Measurements from ENCODE around the gene TTC36. TPM values are rescaled to one million over a fixed set of nuclear protein-coding genes. Genes with fewer than 3 reads are reported as not detected.
A peak's percentile ranks its signal among the peaks of the same experiment; 100 is the strongest.
"Not testable (repeated sequence)": the region's sequence is repeated elsewhere in the genome, so short reads cannot be mapped to it uniquely, and the experiment has no call there.

The TTC36 gene
- total RNA-seq, 1 donor from 2014 or later: 0.64 TPM

GRCh38 chr11:118532091-118532490 is 4.8 kb downstream of the TTC36 start:
- DNase-seq (ENCODE audit: low read depth in 2 of 2): no peak

DNA sequence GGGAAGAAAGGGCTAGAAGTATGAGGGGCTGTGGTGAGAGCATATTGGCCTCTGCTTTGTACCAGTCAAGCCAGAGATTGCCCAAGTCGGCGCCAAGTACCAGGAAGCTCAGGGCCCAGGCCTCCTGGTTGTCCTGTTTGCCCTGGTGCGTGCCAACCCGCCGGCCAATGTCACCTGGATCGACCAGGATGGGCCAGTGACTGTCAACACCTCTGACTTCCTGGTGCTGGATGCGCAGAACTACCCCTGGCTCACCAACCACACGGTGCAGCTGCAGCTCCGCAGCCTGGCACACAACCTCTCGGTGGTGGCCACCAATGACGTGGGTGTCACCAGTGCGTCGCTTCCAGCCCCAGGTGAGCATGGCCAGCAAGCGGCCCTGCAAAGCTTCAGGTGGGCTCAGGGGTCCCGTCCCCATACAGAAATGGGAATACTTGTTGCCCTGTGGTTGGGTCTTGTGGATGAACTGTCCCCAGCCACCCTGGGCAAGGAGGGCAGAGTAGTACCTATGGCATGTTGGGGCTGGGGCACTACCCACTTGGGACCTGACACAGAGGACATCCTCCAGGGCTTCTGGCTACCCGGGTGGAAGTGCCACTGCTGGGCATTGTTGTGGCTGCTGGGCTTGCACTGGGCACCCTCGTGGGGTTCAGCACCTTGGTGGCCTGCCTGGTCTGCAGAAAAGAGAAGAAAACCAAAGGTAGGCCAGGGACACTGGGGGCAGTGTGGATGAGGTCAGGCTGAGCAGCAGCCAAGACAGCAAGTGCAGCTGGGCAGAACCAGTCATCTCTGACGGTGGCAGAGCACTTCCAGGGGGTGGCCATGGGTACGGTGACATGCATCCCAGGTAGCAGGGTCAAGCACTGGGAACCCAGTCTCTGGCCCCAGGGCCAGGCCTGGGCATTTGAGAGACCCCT is 5.8 kb downstream of the TTC36 start:
- DNase-seq (ENCODE audit: low read depth in 2 of 2): no peak

DNA sequence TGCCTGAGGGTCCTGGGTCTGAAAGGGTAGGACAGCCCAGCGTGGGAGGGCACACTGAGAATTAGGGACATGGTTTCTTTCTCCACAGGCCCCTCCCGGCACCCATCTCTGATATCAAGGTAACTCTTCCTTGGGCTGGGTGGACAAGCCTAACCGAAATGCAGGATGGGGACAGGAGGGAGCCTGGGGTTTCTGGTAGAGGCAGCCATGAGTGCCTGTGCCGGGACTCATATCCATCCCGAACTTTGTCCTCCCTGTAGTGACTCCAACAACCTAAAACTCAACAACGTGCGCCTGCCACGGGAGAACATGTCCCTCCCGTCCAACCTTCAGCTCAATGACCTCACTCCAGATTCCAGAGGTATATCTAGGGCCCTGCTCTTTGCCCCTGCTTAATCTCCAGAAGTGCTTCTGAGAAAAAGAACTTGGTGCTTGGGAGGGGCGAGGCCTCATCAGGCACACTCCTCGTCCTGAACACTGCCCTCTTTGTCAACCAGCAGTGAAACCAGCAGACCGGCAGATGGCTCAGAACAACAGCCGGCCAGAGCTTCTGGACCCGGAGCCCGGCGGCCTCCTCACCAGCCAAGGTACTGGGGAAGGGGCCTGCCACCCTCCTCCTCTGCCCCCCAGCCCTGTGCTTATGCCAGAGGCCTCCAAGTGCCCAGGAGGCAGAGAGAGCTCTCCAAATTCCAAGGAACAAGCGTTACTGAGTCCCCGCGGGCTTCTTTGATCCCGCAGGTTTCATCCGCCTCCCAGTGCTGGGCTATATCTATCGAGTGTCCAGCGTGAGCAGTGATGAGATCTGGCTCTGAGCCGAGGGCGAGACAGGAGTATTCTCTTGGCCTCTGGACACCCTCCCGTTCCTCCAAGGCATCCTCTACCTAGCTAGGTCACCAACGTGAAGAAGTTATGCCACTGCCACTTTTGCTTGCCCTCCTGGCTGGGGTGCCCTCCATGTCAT is 6.8 kb downstream of the TTC36 start:
- DNase-seq (ENCODE audit: low read depth in 2 of 2): no peak

DNA sequence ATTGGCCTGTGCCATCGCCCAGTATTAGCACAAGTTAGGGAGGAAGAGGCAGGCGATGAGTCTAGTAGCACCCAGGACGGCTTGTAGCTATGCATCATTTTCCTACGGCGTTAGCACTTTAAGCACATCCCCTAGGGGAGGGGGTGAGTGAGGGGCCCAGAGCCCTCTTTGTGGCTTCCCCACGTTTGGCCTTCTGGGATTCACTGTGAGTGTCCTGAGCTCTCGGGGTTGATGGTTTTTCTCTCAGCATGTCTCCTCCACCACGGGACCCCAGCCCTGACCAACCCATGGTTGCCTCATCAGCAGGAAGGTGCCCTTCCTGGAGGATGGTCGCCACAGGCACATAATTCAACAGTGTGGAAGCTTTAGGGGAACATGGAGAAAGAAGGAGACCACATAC is 8.0 kb downstream of the TTC36 start:
- DNase-seq (ENCODE audit: low read depth in 2 of 2): no peak

GRCh38 chr11:118536726-118537125 is 9.5 kb downstream of the TTC36 start:
- no peak for DNase-seq (ENCODE audit: low read depth in 2 of 2)

- peak in 1 of 2 donors; percentile 20 for DNase-seq (ENCODE audit: low read depth in 2 of 2)
Measured at GRCh38 chr11:118537409-118537980, 10.2 kb downstream of the TTC36 start.

DNA sequence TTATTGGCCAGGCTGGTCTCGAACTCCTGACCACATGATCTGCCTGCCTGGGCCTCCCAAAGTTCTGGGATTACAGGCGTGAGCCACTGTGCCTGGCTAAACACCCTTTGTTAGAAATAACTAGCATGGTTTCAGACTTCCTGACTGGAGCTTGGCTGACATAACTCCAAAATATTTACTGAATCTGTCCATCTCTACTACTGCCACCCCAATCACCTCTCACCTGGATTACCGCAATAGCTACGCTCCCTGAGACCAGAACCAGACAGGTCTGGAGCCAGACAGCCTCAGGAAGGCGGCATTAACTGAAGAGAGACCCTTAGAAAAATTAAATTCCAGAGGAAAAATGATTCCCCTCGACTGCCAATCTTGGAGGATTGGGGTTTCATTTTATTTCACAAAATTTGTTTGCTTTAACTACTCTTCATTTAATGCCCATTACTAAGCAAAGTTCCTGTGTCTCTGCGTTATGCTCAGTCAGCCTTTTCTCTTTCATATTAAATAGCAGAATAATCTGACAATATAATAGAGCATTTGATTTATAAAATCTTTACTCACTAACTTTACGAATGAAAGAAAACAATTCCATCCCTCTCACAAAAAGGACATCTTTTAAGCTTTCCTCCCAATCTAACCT is 16.9 kb downstream of the TTC36 start:
- no peak for DNase-seq (ENCODE audit: low read depth in 2 of 2)

DNA sequence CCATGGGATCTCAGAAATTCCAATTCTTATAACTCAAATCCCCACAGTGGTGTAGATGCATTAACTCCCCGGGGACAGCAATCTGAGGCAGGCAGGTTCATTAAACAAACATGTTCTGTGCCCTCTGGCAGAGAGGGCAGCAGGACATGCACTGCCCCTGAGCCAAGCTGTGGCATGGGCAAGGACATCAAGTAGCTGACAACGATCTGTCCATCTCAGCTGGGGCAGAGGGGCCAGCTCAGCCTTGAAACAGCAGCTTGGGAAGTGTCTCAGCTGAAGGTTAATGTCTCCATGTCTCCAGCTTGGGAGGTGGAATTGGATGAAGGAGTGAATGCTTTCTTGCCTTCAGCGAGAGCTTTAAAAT is 17.4 kb downstream of the TTC36 start:
- DNase-seq (ENCODE audit: low read depth in 2 of 2): no peak

- DNase-seq (ENCODE audit: low read depth in 2 of 2): no peak
Measured at GRCh38 chr11:118545533-118545932, 18.3 kb downstream of the TTC36 start.

- no peak for DNase-seq (ENCODE audit: low read depth in 2 of 2)
Measured at GRCh38 chr11:118547132-118547531, 19.9 kb downstream of the TTC36 start.

DNA sequence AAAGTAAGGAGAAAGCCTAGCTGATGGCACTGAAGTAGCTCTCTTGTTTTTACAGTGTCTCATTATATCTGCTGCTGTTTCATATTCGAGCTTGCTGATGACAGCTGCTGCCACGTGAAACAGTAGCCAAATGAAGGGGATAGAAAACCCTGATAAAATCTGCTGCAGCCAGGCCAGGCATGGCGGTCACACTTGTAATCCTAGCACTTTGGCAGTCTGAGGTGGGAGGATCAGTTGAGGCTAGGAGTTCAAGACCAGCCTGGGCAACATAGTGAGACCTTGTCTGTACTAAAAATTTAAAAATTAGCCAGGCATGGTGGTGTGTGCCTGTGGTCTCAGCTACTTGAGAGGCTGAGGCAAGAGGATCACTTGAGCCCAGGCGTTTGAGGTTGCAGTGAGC is 25.1 kb downstream of the TTC36 start:
- no peak for DNase-seq (ENCODE audit: low read depth in 2 of 2)

DNA sequence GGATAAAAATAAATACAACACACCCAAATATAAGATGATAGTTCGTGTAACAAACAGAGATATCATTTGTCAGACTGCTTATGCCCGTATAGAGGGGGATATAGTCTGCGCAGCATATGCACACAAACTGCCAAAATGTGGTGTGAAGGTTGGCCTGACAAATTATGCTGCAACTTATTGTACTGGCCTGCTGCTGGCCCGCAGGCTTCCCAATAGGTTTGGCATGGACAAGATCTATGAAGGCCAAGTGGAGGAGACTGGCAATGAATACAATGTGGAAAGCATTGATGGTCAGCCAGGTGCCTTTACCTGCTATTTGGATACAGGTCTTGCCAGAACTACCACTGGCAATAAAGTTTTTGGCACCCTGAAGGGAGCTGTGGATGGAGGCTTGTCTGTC is 33.5 kb downstream of the TTC36 start:
- no peak for DNase-seq (ENCODE audit: low read depth in 2 of 2)

DNA sequence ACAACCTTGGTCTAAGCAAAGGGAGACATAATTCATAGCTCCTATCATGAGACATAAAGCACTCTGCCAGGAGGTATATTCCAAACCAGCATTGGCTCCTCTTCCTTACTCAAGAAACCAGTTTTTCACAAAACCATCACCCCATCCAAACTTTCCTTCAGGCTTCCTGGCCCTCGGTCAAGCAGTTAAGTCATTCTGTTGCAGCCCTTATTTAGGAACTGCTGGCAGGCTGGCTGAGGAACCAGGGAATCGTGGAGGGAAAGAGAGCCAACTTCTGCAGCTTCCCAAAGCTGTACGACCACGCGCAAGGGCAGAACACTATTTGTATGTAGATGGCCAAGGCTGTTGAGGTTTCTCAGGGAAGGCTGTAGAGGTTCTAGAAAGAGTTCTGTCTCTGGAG is 37.8 kb downstream of the TTC36 start:
- no peak for DNase-seq (ENCODE audit: low read depth in 2 of 2)

DNA sequence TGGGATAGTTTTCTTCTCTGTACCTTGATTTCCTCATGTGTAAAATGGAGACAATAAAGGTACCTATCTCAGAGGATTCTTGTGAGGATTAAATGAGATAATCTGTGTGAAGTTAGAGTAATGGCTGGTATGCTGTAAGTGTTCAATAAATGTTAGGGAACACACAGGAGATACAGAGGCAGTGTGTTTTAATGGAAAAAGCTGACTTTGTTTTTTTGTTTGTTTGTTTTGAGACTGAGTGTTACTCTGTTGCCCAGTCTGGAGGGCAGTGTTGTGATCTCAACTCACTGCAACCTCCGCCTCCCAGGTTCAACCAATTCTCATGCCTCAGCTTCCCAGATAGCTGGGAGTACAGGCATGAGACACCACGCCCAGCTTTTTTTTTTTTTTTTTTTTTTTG is 42.4 kb downstream of the TTC36 start:
- no peak for DNase-seq (ENCODE audit: low read depth in 2 of 2)

GRCh38 chr11:118570787-118571186 is 43.5 kb downstream of the TTC36 start:
- DNase-seq (ENCODE audit: low read depth in 2 of 2): no peak

GRCh38 chr11:118571701-118572060 is 44.4 kb downstream of the TTC36 start:
- not testable (repeated sequence) for DNase-seq (ENCODE audit: low read depth in 2 of 2)

DNA sequence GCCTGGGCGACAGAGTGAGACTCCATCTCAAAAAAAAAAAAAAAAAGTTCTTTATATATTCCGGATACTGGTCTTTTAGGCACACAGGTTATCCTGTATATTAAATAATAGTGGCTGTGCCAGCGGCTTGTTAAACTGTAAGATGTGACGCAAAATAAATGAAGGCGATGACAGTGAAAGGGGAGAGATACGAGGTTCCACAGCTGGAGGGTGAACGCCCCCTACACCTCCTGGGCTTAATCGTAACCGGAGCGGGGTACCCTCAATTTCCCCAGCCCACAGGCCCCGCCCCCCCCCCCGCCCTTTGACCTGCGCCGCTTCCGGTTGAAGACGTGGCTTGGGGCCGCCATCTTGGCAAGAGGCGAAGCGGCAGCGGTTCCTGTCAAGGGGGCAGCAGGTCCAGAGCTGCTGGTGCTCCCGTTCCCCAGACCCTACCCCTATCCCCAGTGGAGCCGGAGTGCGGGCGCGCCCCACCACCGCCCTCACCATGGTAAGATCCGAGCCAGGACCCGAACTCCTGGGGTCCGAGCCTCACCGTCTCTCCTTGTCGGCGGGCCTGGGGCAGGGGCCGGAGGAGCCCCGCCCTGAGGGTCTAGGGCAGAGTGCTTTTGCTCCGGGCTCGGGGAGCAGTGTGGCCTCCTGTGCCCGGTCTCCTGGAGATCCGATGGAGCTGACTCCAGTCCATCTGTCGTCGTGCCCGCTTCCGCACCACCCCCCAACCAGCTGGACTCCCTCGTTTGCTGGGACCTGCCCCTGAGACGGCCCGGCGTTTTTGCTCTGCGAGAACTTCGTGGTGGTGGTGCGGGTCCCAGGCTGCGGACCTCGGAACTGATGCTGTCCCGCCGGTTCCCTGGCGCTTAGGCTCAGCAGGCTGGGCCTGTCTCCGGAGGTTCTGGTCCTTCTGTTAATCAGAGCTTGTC is 45.0 kb downstream of the TTC36 start, which contains the start of gene ARCN1:
TSS of gene ARCN1 (plus strand) at position 349 of the 920 bp plus-strand sequence. CDS start at position 488, 139 bp downstream.
- peak; percentile 28 to 78 for DNase-seq (ENCODE audit: low read depth in 2 of 2)

GRCh38 chr11:118572981-118573550 is 45.8 kb downstream of the TTC36 start:
- DNase-seq (ENCODE audit: low read depth in 2 of 2): peak in 1 of 2 donors; percentile 84

DNA sequence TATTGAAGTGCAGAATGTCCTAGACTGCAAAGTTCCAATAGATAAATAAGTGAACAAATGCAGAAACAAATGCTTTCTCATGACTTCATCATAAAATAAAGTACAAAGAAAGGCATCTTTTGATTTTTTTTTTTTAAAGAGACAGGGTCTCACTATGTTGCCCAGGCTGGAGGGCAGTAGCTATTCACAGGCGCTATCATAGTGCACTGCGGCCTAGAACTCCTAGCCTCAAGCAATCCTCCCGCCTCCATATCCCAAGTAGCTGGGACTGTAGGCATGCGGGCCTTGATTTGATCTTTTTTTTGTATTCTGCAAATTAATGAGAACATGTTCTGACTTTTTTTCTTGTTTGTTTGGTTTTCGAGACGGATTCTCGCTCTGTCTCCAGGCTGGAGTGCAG is 47.4 kb downstream of the TTC36 start:
- no peak for DNase-seq (ENCODE audit: low read depth in 2 of 2)

DNA sequence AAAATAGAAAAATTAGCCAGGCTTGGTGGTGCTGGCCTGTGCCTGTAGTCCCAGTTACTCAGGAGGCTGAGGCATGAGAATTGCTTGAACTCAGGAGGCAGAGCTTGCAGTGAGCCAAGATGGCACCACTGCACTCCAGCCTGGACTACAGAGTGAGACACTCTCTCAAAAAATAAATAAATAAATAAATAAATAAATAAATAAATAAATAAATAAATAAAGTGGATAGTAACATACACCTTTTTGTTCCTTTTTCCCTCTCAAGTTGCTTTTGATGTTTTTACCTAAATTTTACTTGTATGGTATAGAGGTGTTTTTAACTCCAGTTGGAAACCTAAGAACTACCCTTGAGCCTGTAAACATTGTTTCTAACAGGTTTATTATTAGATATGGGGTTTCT is 50.7 kb downstream of the TTC36 start:
- not testable (repeated sequence) for DNase-seq (ENCODE audit: low read depth in 2 of 2)

Data from dermis microvascular lymphatic vessel endothelial cell (primary cell).